GM10266 (cell line): ENCODE data around the gene ZNF653.
"Not testable (repeated sequence)": the region's sequence is repeated elsewhere in the genome, so short reads cannot be mapped to it uniquely, and the experiment has no call there.

Experiments used
- DNase-seq: peaks from one replicate; pipeline ENCODE4 v3.0.0; 2012; ENCODE audit errors: extremely low spot score
- TF ChIP-seq, protein P1 (sequence below): IDR thresholded peaks from 2 replicates; pipeline ENCODE4 v1.5.1; 2012; ENCODE audit warnings: mild to moderate bottlenecking, low read depth; ENCODE audit not compliant: control insufficient read depth, insufficient read depth; ENCODE audit errors: missing control alignments

The ZNF653 gene

GRCh38 chr19:11479898-11480714 is 25.5 kb downstream of the ZNF653 start:
- no peak for DNase-seq
- TF ChIP-seq, protein P1, sequence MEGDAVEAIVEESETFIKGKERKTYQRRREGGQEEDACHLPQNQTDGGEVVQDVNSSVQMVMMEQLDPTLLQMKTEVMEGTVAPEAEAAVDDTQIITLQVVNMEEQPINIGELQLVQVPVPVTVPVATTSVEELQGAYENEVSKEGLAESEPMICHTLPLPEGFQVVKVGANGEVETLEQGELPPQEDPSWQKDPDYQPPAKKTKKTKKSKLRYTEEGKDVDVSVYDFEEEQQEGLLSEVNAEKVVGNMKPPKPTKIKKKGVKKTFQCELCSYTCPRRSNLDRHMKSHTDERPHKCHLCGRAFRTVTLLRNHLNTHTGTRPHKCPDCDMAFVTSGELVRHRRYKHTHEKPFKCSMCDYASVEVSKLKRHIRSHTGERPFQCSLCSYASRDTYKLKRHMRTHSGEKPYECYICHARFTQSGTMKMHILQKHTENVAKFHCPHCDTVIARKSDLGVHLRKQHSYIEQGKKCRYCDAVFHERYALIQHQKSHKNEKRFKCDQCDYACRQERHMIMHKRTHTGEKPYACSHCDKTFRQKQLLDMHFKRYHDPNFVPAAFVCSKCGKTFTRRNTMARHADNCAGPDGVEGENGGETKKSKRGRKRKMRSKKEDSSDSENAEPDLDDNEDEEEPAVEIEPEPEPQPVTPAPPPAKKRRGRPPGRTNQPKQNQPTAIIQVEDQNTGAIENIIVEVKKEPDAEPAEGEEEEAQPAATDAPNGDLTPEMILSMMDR: no peak

GRCh38 chr19:11479090-11479897 is 26.3 kb downstream of the ZNF653 start:
- peak; percentile 66 for DNase-seq
- TF ChIP-seq, protein P1: no peak

GRCh38 chr19:11478167-11479089 is 27.2 kb downstream of the ZNF653 start:
- TF ChIP-seq, protein P1: no peak
- no peak for DNase-seq

DNA sequence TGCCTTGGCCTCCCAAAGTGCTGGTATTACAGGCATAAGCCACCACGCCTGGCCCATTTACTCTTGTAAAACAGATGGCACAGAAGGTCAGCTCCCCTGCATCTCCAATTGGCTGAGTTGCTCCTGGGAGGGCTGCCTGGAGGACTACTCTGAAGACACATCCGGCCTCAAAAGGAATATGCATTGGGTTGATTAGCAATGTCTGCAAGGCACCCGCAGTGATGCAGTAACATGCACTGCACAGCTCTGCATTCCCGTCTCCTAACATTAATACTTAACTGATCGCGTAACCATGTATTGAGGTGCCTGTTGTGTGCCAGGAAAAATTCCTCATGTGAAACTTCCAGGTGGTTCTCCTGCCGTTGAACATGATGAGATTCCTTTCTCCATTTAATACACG is 29.8 kb downstream of the ZNF653 start:
- TF ChIP-seq, protein P1: no peak
- no peak for DNase-seq

DNA sequence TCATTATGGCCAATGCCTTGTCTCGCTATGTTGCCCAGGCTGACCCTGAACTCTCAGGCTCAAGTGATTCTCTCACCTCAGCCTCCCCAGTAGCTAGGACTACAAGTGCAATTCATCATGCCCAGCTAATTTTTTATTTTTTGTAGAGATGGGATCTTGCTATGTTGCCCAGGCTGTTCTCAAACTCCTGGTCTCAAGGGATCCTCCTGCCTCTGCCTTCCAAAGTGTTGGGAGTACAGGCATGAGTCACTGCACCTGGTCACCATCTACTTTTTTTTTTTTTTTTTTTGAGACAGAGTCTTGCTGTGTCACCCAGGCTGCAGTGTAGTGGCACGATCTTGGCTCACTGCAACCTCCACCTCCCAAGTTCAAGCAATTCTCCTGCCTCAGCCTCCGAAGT is 30.3 kb downstream of the ZNF653 start:
- not testable (repeated sequence) for DNase-seq

DNA sequence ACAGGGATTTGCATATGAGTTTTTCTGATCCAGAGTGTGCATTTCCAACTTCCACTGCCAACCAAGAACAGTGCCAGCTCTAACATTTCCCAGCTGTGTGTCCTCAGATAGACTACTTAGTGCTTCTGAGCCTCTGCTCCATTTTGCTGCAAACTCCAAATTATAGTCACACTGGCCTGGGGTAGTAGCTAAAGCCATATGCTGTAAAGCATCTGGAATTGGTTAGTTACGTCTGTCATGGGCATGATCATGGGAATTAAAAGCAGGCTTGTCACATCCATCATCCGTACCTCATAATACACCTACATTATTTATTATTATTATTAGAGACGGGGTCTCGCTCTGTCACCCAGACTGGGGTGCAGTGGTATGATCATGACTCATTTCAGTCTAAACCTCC is 31.9 kb downstream of the ZNF653 start:
- TF ChIP-seq, protein P1: no peak
- no peak for DNase-seq

GRCh38 chr19:11468266-11468845 is 37.3 kb downstream of the ZNF653 start:
- DNase-seq: not testable (repeated sequence)
